ENCODE measurements around the gene SIGMAR1.

Gene SIGMAR1

DNA sequence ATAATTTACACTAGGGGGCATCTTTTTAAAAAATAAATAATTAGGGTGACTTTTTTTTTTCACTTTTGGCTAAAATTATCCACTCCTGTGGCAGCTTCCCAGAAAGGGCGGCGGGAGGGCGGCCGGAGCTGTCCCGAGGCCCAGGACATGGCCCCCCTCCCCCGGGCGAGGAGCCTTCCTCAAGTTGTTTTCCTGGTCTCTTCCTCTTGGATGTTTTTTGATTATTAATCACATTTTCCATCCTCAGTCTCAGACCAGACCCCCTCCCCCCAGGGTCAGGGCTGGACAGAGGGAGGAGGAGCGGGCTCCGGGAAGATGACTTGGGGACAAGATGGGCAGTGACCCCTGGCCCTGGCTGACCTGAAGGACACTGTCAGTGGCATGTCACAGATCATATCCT is 43.4 kb downstream of the SIGMAR1 start:
- H3K27me3 ChIP-seq (replicated peaks; ENCODE audit: control insufficient read depth, insufficient read depth, low read length): no peaks in the 10 kb centered on the region
- no peak overlapping the region for H3K4me3 ChIP-seq (ENCODE audit: low read length)

DNA sequence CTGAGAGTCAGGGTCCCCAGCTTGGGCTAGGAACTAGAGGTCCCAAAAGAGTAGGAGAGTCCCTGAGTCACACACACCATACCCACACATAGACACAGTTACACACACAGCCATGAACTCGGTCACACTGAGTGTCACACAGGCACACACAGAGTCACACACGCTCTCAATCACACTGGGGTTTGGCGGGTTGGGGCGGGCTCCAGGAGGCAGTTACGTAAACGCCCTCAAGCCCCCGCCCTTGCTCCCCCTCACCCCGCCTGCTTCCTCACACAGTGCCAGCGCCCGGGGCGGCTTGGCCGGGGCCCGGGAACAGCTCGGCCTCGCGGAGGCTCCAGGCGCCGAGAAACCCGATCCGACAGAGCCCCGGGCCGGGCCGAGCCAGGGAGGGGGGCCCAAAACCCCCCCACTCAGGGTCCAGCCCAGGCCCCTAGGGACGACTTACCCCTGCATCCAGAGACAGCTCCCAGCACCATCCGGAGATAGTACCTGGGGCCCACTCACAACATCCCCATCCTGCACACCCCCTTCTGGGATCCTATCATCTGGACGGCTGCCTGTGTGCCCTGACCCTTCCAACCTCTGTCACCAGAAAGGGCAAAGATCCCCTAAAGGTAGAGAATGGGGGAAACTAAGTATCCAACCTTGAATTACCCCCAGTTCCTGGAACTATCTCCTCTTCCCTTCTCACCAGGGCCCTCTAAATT is 44.5 kb downstream of the SIGMAR1 start:
- peak; percentile 73 for DNase-seq (ENCODE audit: low read depth)
- Histone ChIP-seq H3K4me1 (ENCODE audit: control insufficient read depth, insufficient read depth, low read length) (peaks cover 58% of the 10 kb centered on the region), H3K36me3 (ENCODE audit: control insufficient read depth, insufficient read depth, low read length, severe bottlenecking) (no peaks in the 10 kb centered on the region), H3K27me3 (replicated peaks; ENCODE audit: control insufficient read depth, insufficient read depth, low read length) (peaks cover 9% of the 10 kb centered on the region), H3K9ac (ENCODE audit: low read length) (peak overlapping the region; percentile 82), H3K4me3 (ENCODE audit: low read length) (no peak overlapping the region), H3K9me3 (ENCODE audit: control insufficient read depth, low read length) (peaks cover 4% of the 10 kb centered on the region)

More for the DNA sequence above, 43.4 kb downstream of the SIGMAR1 start:
- peaks cover 4% of the 10 kb centered on the region for H3K9me3 ChIP-seq (ENCODE audit: control insufficient read depth, low read length)
- no peaks in the 10 kb centered on the region for H3K36me3 ChIP-seq (ENCODE audit: control insufficient read depth, insufficient read depth, low read length, severe bottlenecking)
- DNase-seq (ENCODE audit: low read depth): no peak
- peaks cover 58% of the 10 kb centered on the region for H3K4me1 ChIP-seq (ENCODE audit: control insufficient read depth, insufficient read depth, low read length)
- peak overlapping the region; percentile 82 for H3K9ac ChIP-seq (ENCODE audit: low read length)

DNA sequence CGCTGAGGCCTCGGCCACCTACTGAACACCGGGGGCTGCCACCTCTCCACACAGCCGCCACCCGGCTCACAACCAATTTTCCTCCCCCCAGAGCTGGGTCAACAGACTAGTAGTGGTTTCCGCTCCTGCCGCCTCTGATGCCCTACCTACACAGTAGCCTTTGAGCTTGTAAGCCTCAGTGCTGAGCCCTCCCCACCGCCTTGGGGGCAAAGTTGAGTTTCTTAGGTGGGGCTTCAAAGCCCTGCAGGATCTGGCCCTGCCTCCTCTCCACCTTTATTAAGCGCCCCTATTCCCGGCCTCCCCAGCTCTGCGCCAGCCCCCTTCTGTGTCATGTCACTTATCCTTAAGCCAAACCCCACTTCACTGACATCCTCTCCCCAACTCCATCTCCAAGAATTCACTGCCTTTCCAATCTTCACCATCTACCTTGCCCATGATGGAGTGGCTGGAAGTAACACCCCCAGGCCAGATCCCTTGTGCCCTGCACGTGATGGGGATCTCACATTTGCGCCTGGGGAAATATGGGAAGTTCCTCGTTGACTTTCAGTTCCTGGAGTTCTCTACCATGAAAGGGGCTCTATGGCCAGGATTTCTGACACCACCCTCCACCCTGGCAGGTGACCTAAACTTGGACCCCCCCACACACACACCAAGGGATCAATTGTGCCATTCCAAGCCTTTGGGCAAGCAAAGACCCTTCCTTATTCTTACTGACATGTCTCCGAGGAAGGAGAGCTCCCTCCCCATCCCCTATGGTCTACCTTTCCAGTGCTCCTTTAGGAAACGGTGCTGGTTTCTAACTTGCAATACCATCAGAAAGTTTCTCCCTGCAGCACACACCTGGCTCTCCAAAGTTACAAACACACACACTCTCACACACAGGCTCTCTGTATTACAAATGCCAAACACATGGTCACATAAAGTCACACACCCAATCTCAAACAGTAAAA is 45.4 kb downstream of the SIGMAR1 start:
- Histone ChIP-seq H3K27me3 (replicated peaks; ENCODE audit: control insufficient read depth, insufficient read depth, low read length) (peaks cover 17% of the 10 kb centered on the region), H3K4me1 (ENCODE audit: control insufficient read depth, insufficient read depth, low read length) (peaks cover 52% of the 10 kb centered on the region), H3K9ac (ENCODE audit: low read length) (peak overlapping the region; percentile 85), H3K4me3 (ENCODE audit: low read length) (peak overlapping the region; percentile 84), H3K9me3 (ENCODE audit: control insufficient read depth, low read length) (peaks cover 4% of the 10 kb centered on the region), H3K36me3 (ENCODE audit: control insufficient read depth, insufficient read depth, low read length, severe bottlenecking) (no peaks in the 10 kb centered on the region)
- DNase-seq (ENCODE audit: low read depth): no peak

DNA sequence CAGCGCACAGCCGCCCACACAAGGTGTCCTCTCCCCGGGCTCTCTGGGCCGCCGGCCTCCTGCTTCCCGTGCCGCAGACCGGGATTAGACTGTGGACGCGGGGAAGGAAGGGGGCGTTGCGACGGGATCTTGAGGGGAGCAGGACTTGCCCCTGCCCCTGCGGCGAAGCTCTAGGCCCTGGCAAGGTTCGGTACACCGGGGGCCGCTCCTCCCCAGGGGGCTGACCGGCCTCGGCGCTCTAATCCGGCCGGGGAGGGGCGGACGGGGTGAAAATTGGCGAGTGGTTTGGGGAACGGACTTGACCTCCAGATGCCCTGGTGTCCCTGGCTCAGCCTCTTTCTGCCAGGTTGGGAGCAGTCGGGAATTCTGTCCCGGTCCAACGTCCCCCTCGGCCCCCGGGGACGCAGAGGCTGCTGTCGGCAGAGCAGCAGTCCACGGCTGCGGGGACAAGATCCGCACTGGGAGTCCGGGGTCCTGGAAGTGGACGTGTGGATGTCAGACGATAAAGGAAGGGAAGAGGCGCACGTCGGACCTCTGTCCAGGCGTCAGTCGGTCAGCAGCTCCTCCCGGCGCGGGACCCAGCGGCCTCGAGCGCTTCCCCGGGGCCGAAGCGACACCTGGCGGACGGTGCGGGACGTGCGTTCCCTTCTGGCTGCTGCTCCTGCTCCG is 46.2 kb downstream of the SIGMAR1 start:
- peaks cover 44% of the 10 kb centered on the region for H3K4me1 ChIP-seq (ENCODE audit: control insufficient read depth, insufficient read depth, low read length)
- H3K9ac ChIP-seq (ENCODE audit: low read length): peak overlapping the region; percentile 85
- peak; percentile 94 for DNase-seq (ENCODE audit: low read depth)
- no peaks in the 10 kb centered on the region for H3K36me3 ChIP-seq (ENCODE audit: control insufficient read depth, insufficient read depth, low read length, severe bottlenecking)
- peaks cover 4% of the 10 kb centered on the region for H3K9me3 ChIP-seq (ENCODE audit: control insufficient read depth, low read length)
- peak overlapping the region; percentile 84 for H3K4me3 ChIP-seq (ENCODE audit: low read length)
- H3K27me3 ChIP-seq (replicated peaks; ENCODE audit: control insufficient read depth, insufficient read depth, low read length): peaks cover 24% of the 10 kb centered on the region

DNA sequence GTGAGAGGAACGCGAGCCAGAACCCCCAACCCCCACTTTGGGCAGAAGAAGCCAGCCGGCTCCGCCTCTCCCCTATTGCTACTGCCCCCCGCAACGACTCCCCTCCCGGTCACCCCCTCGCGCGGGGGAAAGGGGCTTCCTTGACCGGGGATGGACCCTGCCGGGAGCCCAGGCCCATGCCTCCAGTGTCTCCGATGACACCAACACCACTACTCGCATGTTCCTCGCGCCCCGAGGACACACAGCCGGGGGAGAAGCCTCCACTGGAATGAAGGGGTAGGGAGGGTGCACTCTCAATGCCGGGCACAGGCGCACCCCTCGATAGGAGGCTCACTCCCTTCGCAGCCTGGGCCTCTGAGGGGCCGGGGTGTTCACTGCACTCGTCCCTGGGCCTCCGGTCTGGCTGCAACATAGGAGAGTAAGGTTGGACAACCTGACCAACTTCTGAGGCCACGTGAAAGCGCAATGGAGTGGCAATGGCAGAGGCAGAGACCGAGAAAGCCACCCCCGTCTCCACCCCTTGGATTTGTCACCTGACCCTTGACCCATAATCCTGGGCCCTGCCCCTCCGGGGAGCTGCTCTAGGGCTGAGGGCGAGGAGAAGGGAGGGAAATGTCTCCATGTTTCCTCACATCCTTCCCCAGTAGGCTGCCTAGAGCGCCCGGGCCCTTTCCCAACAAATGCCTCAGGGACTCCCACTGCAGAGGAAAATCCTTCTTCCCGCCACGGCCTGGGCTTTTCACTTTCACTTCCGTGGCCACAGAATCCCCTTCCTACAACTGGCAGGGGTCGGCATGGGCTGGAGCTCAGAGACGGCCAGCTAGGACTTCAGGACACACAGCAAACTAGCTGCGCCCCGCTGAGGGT is 47.0 kb downstream of the SIGMAR1 start:
- no peak for DNase-seq (ENCODE audit: low read depth)
- H3K9ac ChIP-seq (ENCODE audit: low read length): peak overlapping the region; percentile 85
- peaks cover 42% of the 10 kb centered on the region for H3K4me1 ChIP-seq (ENCODE audit: control insufficient read depth, insufficient read depth, low read length)
- H3K27me3 ChIP-seq (replicated peaks; ENCODE audit: control insufficient read depth, insufficient read depth, low read length): peaks cover 31% of the 10 kb centered on the region
- no peaks in the 10 kb centered on the region for H3K36me3 ChIP-seq (ENCODE audit: control insufficient read depth, insufficient read depth, low read length, severe bottlenecking)
- peak overlapping the region; percentile 84 for H3K4me3 ChIP-seq (ENCODE audit: low read length)
- peaks cover 4% of the 10 kb centered on the region for H3K9me3 ChIP-seq (ENCODE audit: control insufficient read depth, low read length)

DNA sequence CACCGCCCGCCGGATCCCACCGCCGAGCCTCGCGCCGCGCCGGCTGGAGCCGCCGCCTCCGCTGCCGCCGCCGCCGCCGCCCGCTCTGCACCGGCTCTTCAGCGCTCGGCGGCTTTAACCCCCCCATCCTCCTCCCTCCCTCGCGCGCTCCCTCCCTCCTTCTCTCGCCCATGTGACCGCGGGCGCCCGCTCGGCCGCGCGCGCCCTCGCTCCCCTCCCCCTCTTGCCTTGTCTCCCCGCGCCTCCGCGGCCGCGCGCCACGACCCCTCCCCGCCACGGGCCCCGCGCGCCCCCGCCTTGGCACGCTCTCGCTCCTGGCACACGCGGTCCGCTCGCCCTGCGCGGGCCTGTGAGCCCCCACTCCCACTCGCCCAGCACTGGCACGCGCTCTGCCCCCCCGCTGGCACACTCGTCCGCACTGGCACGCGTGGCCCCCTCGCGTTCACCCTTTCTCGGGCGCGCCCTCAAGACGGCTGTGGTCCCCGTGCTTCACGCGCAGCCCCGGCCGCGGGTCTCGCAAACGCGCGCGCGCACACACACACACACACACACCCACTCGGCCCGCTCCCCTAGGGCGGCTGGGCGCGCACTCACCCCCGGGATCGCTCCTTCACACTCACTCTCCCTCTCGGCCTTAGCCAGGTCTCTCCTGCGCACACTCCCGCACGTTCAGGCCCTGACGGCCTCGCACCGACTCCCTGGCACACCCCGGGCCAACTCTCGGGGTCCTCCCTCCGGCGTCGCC is 47.8 kb downstream of the SIGMAR1 start, which contains the start of gene CNTFR:
TSS of gene CNTFR (minus strand) at position 89 of the 745 bp plus-strand sequence. CDS start 20,743 bp downstream, outside the sequence.
- Histone ChIP-seq H3K36me3 (ENCODE audit: control insufficient read depth, insufficient read depth, low read length, severe bottlenecking) (no peaks in the 10 kb centered on the region), H3K9ac (ENCODE audit: low read length) (peak within 1 kb of the TSS; percentile 85), H3K4me1 (ENCODE audit: control insufficient read depth, insufficient read depth, low read length) (peaks cover 42% of the 10 kb centered on the region), H3K27me3 (replicated peaks; ENCODE audit: control insufficient read depth, insufficient read depth, low read length) (peaks cover 37% of the 10 kb centered on the region), H3K9me3 (ENCODE audit: control insufficient read depth, low read length) (peaks cover 3% of the 10 kb centered on the region), H3K4me3 (ENCODE audit: low read length) (peak within 1 kb of the TSS; percentile 84)
- DNase-seq (ENCODE audit: low read depth): peak; percentile 58

DNA sequence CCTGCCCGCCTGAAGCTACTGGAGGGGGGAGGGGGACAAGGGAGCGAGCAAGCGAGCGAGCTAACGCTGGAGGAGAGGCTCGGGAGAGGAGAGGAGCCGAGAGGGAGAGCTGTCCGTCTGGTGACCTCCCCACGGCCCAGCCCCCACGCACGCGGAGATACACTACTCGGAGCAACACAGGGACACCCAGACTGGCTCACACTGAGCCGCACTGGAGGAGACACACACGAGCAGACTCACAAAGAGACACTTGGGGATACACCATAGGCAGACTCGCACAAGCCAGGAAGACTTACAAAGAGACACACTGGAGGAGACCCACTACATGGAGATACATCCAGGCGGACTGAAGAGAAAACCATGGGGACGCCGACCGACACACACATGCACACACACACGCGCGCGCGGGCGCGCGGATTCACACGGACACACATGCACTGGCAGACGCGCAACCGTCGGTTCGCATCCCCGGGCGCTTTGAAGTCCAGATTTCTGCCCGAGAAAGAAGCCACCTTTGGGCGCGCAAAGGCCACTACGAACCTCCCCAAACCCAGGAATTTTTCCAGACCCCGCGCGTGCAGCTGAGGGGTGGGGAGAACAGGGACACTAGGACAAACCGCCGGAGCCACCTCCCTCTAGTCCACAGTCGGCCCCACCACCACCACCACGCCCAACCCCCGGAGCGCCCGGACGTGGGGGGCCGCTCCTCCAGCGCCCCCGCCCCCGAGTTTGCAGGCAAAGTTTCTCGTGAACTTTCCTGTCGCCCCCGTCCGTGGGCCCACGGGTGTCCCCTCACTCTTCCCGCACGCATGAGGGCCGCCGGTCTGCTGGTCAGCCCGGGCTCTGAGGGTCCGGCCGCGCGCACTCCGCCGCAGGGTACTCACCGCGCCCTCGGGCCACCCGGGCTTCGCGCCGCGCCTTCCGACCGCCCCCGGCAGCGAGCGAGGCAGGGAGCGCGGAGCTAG is 48.6 kb downstream of the SIGMAR1 start:
- Histone ChIP-seq H3K9me3 (ENCODE audit: control insufficient read depth, low read length) (no peaks in the 10 kb centered on the region), H3K4me1 (ENCODE audit: control insufficient read depth, insufficient read depth, low read length) (peaks cover 36% of the 10 kb centered on the region), H3K36me3 (ENCODE audit: control insufficient read depth, insufficient read depth, low read length, severe bottlenecking) (no peaks in the 10 kb centered on the region), H3K9ac (ENCODE audit: low read length) (peak overlapping the region; percentile 82), H3K27me3 (replicated peaks; ENCODE audit: control insufficient read depth, insufficient read depth, low read length) (peaks cover 39% of the 10 kb centered on the region), H3K4me3 (ENCODE audit: low read length) (peak overlapping the region; percentile 84)
- peak; percentile 22 for DNase-seq (ENCODE audit: low read depth)

DNA sequence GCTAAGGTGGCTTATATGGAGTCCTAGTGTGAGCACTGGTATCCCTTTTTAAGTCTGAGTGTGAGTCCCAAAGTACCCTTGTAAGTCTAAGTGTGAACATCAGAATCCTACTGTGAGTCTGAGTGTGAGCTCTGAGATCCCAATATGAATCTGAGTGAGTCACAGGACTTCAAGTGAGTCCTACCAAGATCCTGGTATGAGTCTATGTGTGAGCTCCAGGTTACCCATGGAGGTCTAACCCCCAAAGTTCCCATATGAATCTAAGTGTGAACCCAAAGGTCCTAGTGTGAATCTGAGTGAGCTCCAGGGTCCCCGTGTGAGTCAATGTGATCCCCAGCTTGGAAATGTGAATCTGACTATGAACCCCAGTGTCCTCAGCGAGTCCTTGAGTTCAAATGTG is 50.3 kb downstream of the SIGMAR1 start:
- Histone ChIP-seq H3K9ac (ENCODE audit: low read length) (no peak overlapping the region), H3K4me1 (ENCODE audit: control insufficient read depth, insufficient read depth, low read length) (peaks cover 19% of the 10 kb centered on the region), H3K27me3 (replicated peaks; ENCODE audit: control insufficient read depth, insufficient read depth, low read length) (peaks cover 39% of the 10 kb centered on the region), H3K9me3 (ENCODE audit: control insufficient read depth, low read length) (no peaks in the 10 kb centered on the region), H3K4me3 (ENCODE audit: low read length) (no peak overlapping the region), H3K36me3 (ENCODE audit: control insufficient read depth, insufficient read depth, low read length, severe bottlenecking) (no peaks in the 10 kb centered on the region)
- no peak for DNase-seq (ENCODE audit: low read depth)

DNA sequence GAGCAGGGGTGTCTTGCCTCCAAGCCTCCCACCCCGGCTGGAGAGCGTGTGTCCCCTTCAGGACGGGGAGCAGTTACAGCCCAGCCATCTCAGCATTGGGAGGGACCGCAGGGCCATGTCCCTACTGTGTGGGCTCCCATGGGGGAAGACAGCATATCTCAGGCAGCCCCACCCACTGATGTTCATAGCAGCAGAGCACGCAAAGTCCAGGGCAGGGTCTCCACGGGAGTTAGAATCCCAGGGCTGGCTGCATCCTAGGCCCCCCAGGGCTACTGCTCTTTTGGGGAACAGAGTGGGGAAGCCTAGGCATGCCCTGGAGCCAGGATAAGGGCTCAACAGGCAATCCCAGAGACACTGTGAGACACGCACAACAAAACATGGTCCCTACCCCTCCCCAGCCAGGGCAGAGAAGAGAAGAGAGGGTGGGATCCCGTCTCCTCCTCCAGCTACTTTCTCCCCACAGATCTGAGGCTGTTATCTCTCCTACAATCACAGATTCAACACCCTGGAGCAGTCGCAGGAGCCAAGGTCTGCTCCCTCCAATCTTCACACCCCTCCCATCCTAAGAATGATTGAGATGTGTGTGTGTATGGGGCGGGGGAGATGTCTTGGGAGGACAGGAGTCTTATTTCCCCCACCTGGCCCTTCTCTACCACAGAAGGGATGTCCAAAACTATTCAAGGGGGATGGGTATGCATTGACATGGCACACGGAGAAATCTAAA is 51.5 kb downstream of the SIGMAR1 start:
- peaks cover 10% of the 10 kb centered on the region for H3K4me1 ChIP-seq (ENCODE audit: control insufficient read depth, insufficient read depth, low read length)
- H3K36me3 ChIP-seq (ENCODE audit: control insufficient read depth, insufficient read depth, low read length, severe bottlenecking): no peaks in the 10 kb centered on the region
- H3K9me3 ChIP-seq (ENCODE audit: control insufficient read depth, low read length): no peaks in the 10 kb centered on the region
- no peak overlapping the region for H3K4me3 ChIP-seq (ENCODE audit: low read length)
- no peak for DNase-seq (ENCODE audit: low read depth)
- peaks cover 39% of the 10 kb centered on the region for H3K27me3 ChIP-seq (replicated peaks; ENCODE audit: control insufficient read depth, insufficient read depth, low read length)
- H3K9ac ChIP-seq (ENCODE audit: low read length): no peak overlapping the region

Data from adipocyte (in vitro differentiated cells).